Keratinocyte (primary cell): ENCODE measurements around the gene CD47. TPM values are rescaled to one million over a fixed set of nuclear protein-coding genes. Genes with fewer than 3 reads are reported as not detected.
A peak's percentile ranks its signal among the peaks of the same experiment; 100 is the strongest.

ENCODE experiments used
- DNase-seq: peaks from one replicate; pipeline ENCODE4 v3.0.0-alpha.2; 2011; ENCODE audit warnings: low read depth, missing footprints, low spot score
- FAIRE-seq: peaks from 2 replicates; lab custom pipeline; 2011; peaks lifted over from hg19 to GRCh38; lab: Jason Lieb, UNC
- H2AFZ ChIP-seq: 2 replicates; pipeline ENCODE4 v1.6.0; 2012; ENCODE audit warnings: low read length, control low read depth, inconsistent platforms; ENCODE audit not compliant: control insufficient read depth
- H3K27ac ChIP-seq: 2 replicates; pipeline ENCODE4 v1.5.1; 2011; ENCODE audit warnings: low read length; ENCODE audit not compliant: control insufficient read depth, insufficient read depth
- H3K27me3 ChIP-seq: 3 replicates; pipeline ENCODE4 v1.6.0; 2011; ENCODE audit warnings: low read length; ENCODE audit not compliant: control insufficient read depth, insufficient read depth; ENCODE audit errors: extremely low read depth
- H3K36me3 ChIP-seq, 2 experiments: 2 replicates in 1 of 2; 3 replicates in 1 of 2; pipeline ENCODE4 v1.5.1; 2011; ENCODE audit warnings: low read length in 2 of 2, mild to moderate bottlenecking in 1 of 2; ENCODE audit not compliant: control insufficient read depth in 2 of 2, insufficient read depth in 2 of 2; ENCODE audit errors: extremely low read depth in 1 of 2
- H3K4me1 ChIP-seq: 3 replicates; pipeline ENCODE4 v1.5.1; 2011; ENCODE audit warnings: low read length; ENCODE audit not compliant: control insufficient read depth, insufficient read depth; ENCODE audit errors: extremely low read depth
- H3K4me2 ChIP-seq: 3 replicates; pipeline ENCODE4 v1.6.0; 2011; ENCODE audit warnings: low read depth, low read length; ENCODE audit not compliant: control insufficient read depth, insufficient read depth; ENCODE audit errors: extremely low read depth
- H3K4me3 ChIP-seq, 3 experiments: fragments of 200-600 bp in 1 of 3; sonication (generic) in 1 of 3; 2 replicates in 2 of 3; 3 replicates in 1 of 3; pipeline ENCODE4 v1.5.1; 2011 to 2016; ENCODE audit warnings: low read length in 3 of 3, mild to moderate bottlenecking in 3 of 3, control low read depth in 2 of 3, inconsistent platforms in 1 of 3, low read depth in 1 of 3, mixed read lengths in 1 of 3, mixed run types in 1 of 3, moderate library complexity in 1 of 3; ENCODE audit not compliant: control insufficient read depth in 2 of 3, insufficient read depth in 2 of 3; ENCODE audit errors: extremely low read depth in 1 of 3
- H3K79me2 ChIP-seq: 2 replicates; pipeline ENCODE4 v1.6.0; 2012; ENCODE audit warnings: low read length; ENCODE audit not compliant: control insufficient read depth, insufficient read depth
- H3K9ac ChIP-seq: 3 replicates; pipeline ENCODE4 v1.6.0; 2011; ENCODE audit warnings: low read length; ENCODE audit not compliant: control insufficient read depth, insufficient read depth; ENCODE audit errors: extremely low read depth
- H3K9me1 ChIP-seq: 3 replicates; pipeline ENCODE4 v1.6.0; 2011; ENCODE audit warnings: low read length; ENCODE audit not compliant: control insufficient read depth, insufficient read depth; ENCODE audit errors: extremely low read depth
- H3K9me3 ChIP-seq: 2 replicates; pipeline ENCODE4 v1.5.1; 2012; ENCODE audit warnings: low read depth, low read length; ENCODE audit not compliant: control insufficient read depth
- H4K20me1 ChIP-seq: 3 replicates; pipeline ENCODE4 v1.6.0; 2011; ENCODE audit warnings: low read length; ENCODE audit not compliant: control insufficient read depth, insufficient read depth; ENCODE audit errors: extremely low read depth
- CTCF ChIP-seq, 3 experiments: IDR thresholded peaks in 1 of 3; conservative IDR thresholded peaks in 1 of 3; optimal IDR thresholded peaks in 1 of 3; 2 replicates in 2 of 3; 3 replicates in 1 of 3; pipeline versions ENCODE3 to v1.5.1; 2011; ENCODE audit warnings: low read length in 3 of 3, mild to moderate bottlenecking in 3 of 3, moderate library complexity in 2 of 3, control low read depth in 1 of 3, inconsistent platforms in 1 of 3; ENCODE audit not compliant: insufficient read depth in 2 of 3; ENCODE audit errors: extremely low read depth in 1 of 3
- EZH2 ChIP-seq: IDR thresholded peaks from one replicate; pipeline ENCODE4 v1.6.1; 2012; ENCODE audit warnings: inconsistent platforms, mild to moderate bottlenecking, low read length, moderate library complexity
- dilution Hi-C: fragments of 300-500 bp; cut with MboI; formaldehyde crosslinking; loops from one replicate; pipeline ENCODE4 v1.7.0; 2020; ENCODE audit warnings: low sequenced_read_pairs; ENCODE audit not compliant: extremely low pct_ligation_motif_present
- polyA plus RNA-seq, 5 experiments: library from polyadenylated mRNA; depleted of rRNA in 3 of 5; stranded (reverse) in 3 of 5; stranded (forward) in 1 of 5; unstranded in 1 of 5; fragments of >200 nt; gene quantifications; 1 replicate in 1 of 5; 2 replicates in 3 of 5; 3 replicates in 1 of 5; pipeline versions ENCODE4 v1.2.1 to v1.2.3, GENCODE V29; 2011 to 2012; ENCODE audit warnings: missing spikeins in 2 of 5, low read depth in 1 of 5, low replicate concordance in 1 of 5

The CD47 gene
- polyA plus RNA-seq, 1 donor (not counting 4 experiments of a cell fraction or from before 2014, with no cell fraction given): 96.5 TPM

DNA sequence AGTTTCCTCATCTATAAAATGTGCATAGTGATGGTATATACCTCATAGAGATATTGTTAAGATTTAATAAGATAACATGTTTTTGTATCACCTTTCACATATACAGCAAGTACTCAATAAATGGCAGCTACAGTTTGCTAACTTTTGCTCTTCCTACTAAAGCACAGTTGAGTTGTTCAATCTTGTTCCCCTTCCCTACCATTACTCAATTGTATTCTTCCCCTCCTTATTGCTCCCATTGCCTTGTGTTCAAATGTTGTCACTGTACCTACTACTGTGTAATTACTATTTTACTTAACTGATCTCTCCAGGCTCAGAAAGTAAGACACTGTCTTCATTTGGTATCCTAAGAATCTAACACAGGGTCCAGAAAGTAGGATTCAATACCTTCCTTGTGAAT is 5.5 kb downstream of the CD47 start:
- TF ChIP-seq CTCF (optimal IDR thresholded peaks at IDR 0.05 in 1 of 3, IDR thresholded peaks at IDR 0.05 in 1 of 3, conservative IDR thresholded peaks at IDR 0.05 in 1 of 3; ENCODE audit: extremely low read depth in 1 of 3, insufficient read depth in 2 of 3, low read length in 3 of 3): no peak
- TF ChIP-seq EZH2: no peak
- FAIRE-seq (peak; percentile 67), DNase-seq (no peak)
- Histone ChIP-seq H3K36me3 (no peaks in the 10 kb centered on the region), H3K4me3 (no peak overlapping the region), H3K79me2 (peaks cover 80% of the 10 kb centered on the region), H3K4me1 (peaks cover 8% of the 10 kb centered on the region), H3K9ac (no peak overlapping the region), H3K9me3 (no peaks in the 10 kb centered on the region), H2AFZ (no peak overlapping the region), H3K4me2 (no peak overlapping the region), H3K27ac (no peak overlapping the region), H3K9me1 (no peaks in the 10 kb centered on the region), H4K20me1 (no peaks in the 10 kb centered on the region), H3K27me3 (no peaks in the 10 kb centered on the region)
- dilution Hi-C loops: no loop called here

DNA sequence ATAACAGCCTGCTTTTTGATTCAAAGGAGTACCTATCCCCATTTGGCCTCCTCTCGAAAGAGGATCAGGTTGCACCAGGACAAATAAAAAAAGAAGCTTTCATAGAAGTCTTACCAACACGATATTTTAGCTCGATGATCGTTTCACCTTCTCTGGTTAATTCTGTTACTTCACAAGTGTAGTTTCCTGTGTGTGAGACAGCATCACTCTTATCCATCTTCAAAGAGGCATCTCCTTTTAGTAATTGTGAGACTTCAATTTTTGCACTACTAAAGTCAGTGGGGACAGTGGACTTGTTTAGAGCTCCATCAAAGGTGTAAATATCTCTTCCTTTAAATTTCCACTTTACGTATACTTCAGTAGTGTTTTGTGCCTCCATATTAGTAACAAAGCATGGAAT is 11.0 kb downstream of the CD47 start:
- dilution Hi-C loops: no loop called here
- no peak overlapping the region for H3K4me3 ChIP-seq
- no peaks in the 10 kb centered on the region for H4K20me1 ChIP-seq
- H3K9me1 ChIP-seq: no peaks in the 10 kb centered on the region
- peaks cover 1 to 3% of the 10 kb centered on the region in 2 experiments for H3K36me3 ChIP-seq
- no peaks in the 10 kb centered on the region for H3K27me3 ChIP-seq
- H3K79me2 ChIP-seq: peaks cover 48% of the 10 kb centered on the region
- H3K9me3 ChIP-seq: no peaks in the 10 kb centered on the region
- no peak for FAIRE-seq
- no peak overlapping the region for H3K9ac ChIP-seq
- no peak overlapping the region for H3K4me2 ChIP-seq
- DNase-seq: no peak
- H3K27ac ChIP-seq: no peak overlapping the region
- H2AFZ ChIP-seq: no peak overlapping the region
- H3K4me1 ChIP-seq: no peaks in the 10 kb centered on the region
- no peak for TF ChIP-seq EZH2
- no peak for TF ChIP-seq CTCF (optimal IDR thresholded peaks at IDR 0.05 in 1 of 3, IDR thresholded peaks at IDR 0.05 in 1 of 3, conservative IDR thresholded peaks at IDR 0.05 in 1 of 3; ENCODE audit: extremely low read depth in 1 of 3, insufficient read depth in 2 of 3, low read length in 3 of 3)
